Activated CD8-positive, alpha-beta memory T cell treated with anti-CD3 and anti-CD28 coated beads for 1 hour (primary cell): ENCODE measurements around the gene TRAPPC14.

Experiments
- DNase-seq, 2 donors: peaks; one replicate each; pipeline ENCODE4 v3.0.0-alpha.2; 2020; ENCODE audit warnings: low read depth in 1 of 2; ENCODE audit errors: extremely low read depth in 1 of 2

Gene TRAPPC14

DNA sequence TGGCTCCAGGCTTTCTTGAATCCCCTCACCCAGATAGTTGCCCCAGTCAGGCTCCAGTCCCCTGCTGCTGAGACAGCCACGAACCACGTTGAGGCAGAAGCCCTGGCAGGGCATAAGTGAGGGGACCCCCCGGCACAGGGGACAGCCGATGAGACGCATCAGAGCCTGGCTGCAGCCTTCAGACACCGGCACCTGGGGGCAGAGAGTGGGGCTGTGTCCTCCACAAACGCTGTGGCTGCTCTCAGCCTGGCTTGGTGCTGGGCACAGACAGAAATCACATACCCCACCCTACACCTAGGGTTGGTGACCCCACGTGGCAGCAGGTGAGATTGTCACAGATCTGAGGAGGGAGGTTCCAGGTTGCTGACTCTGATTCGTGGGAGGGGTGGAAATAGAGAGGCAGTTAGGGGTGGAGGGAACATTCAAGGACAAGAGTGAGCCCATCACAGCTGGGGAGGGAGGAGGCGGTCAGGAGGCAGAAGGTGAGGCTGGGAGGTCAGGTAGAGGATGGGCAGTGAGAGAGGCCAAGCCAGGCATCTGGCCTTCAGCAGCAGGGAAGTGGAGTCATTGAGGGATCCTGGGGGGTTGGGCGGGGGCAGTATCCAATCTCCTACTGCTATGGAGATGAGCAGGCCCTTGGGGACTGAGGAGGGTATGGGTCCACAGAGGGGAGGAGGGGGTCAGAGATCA is 15.4 kb upstream of the TRAPPC14 start:
- DNase-seq, result no peak

- no peak for DNase-seq
Observed at GRCh38 chr7:100171840-100172239, 13.3 kb upstream of the TRAPPC14 start.

DNA sequence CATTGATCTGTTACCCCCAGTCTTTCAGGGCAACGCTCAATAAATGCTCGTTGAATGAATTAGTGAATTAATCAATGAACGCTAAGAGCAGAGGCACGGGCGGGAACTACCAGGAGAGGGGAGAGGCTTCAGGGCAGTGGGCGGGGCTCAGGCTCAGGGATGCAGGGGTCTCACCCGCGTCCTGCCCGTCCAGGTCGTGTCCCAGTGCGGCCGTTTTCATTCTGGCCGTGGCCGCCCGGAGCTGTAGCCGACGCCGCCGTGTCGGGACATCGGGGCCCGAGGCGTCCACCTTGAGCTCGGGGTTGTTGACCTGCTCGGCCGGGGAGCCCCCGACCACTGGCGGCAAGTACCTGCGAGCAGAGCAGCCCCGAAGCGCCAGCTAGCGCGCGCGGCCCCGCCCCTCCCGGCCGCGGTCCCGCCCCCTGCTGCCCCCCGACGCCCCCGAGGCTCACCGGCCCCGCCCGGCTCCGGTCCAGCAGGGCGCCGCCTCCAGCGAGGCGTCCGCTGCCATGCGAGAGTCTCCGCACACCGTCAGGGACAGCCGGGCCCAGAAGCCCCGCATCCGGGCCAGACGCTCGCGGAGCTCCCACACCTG is 12.7 kb upstream of the TRAPPC14 start:
- DNase-seq, result no peak

- no peak for DNase-seq
Observed at GRCh38 chr7:100170101-100170897, 11.8 kb upstream of the TRAPPC14 start.

DNA sequence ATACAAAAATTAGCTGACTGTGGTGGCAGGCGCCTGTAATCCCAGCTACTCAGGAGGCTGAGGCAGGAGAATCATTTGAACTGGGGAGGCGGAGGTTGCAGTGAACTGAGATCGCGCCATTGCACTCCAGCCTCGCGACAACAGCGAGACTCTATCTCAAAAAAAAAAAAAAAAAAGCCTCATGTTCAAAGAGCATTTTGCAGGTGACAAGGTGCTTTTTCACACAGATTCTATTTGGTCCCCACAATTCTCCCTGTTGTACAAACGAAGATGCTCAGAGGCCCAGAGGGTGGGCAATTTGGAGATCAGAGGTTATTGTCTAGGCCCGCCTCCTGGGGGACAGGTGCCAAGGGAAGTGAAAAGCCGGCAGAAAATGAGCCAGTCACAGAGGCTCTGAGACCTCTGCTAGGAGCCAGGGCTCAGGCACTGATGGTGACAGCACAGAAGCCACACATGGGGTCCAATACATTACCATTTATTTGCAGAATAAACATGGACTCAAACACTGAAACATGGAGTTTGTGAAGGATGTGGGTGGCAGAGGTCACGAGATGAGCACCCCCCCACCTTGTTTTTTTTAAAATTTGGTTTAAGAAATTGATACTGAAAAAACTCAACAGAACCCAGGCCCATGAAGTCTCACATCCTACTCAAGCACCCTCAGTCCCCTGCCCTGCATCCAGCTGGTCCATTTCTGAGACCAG is 10.8 kb upstream of the TRAPPC14 start:
- DNase-seq, result no peak

- no peak for DNase-seq
Observed at GRCh38 chr7:100167912-100168323, 9.4 kb upstream of the TRAPPC14 start.

DNA sequence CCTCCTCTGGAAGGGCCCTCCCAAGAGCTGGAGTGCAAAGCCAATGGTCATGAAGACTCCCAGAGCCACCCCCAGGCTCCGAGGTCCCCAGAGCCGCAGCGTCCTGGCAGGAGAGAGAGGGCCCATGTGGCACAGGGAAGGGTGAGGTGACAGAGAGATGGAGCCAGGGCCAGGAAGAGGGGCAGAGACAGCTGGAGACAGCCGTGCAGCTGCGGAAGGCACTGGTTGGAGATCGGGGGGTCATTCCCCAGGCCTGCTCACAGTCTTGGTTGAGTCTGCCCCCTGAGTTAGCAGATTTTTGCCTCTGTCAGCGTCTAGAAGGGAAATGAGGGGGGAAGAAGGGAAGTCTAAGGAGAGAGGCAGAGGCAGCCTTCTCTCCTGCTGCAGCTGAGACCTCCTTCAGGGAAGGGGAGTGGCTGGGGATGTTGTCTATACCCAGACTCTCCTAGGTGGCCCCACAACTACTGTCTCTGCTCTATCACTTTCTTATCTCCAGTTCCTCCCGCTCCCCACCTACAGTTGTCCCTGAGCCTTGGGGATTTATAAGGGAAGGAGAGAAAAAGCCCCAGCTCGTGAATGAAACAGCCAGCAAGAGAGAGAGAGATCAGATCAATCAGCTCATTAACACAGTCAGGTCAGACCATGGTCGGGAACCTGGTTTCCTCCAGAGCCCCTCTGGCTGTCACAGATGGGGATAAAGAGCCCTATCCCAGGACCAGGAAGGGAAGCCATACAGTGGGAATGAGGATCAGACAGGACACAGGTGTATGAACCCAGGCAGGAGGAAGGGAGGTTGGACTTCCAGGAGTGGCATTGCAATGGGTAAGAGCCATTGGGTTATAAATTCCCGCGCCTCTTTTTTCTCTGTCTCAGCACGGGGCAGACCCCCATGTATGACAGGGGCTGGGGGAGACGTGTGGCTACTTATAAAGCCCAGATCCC is 8.7 kb upstream of the TRAPPC14 start:
- no peak for DNase-seq

DNA sequence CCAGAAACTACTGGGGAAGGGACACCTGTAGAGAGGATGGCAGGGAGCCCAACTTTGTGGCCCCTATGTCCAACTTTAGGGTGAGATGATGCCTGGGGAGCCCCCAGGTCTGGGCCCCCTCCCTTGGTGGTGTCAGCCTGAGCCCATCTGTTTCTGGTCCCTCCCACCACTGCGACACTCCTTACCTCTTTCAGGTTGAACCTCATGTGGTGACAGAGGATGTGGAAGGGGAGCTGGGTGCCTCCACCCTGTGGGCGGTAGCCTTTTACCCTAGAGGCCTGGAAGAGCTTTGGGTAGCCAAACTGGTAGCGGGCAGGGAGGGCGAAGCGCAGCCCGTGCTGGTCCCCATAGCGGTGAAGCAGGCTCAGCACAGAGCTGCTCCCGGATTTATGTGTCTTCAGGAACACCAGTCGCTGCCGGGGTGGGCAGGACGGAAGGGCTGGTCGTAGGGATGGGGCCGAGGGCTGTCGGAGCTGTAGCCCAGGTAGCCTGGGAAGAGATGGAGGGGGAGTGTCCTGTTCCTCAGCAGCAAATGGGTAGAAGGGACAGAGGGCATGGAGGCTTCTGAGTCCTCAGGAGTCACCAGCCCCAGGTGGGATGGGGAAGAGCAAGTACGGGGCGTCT is 7.9 kb upstream of the TRAPPC14 start:
- no peak for DNase-seq

DNA sequence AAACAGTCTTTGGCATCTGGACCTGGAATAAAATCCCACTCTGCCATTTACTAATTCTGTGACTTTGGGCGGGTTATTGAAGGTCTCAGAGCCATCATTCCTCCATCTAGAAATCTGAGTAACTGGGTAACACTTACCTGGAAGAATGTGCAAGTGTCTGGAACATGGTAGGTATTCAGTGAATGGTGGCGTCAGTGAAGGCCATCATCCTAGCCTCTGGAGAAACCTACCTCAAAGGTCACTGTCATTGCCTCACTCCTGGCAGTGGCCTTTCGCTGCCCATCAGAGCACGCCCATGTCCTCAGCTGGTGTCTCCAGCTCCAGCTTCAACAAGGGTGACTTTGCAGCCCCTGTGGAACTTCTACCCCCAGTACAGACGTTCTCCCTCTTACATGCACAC is 5.3 kb upstream of the TRAPPC14 start:
- no peak for DNase-seq

GRCh38 chr7:100163006-100163531 is 4.5 kb upstream of the TRAPPC14 start:
- DNase-seq, result no peak

- DNase-seq, result no peak
Observed at GRCh38 chr7:100160067-100160466, 1.5 kb upstream of the TRAPPC14 start.

DNA sequence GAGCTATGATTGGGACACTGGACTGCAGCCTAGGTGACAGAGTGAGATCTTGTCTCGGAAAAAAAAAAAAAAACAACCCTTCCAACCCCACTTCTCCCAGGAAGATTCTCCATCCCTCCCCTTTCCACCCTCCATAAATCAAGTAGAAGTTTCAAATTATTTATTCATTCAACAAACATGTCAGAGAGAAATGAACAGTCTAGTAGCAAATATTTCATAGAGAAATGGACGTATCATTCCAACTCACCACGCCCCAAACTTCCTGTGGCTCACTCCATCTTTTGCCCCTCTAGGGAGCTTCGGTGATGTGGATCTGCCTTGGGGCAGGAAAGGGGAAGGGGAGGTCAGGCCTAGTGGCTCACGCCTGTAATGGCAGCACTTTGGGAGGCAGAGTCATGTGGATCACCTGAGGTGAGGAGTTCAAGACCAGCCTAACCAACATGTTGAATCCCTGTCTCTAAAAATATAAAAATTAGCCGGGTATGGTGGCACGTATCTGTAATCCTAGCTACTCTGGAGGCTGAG is 638 bp upstream of the TRAPPC14 start:
- no peak for DNase-seq

DNA sequence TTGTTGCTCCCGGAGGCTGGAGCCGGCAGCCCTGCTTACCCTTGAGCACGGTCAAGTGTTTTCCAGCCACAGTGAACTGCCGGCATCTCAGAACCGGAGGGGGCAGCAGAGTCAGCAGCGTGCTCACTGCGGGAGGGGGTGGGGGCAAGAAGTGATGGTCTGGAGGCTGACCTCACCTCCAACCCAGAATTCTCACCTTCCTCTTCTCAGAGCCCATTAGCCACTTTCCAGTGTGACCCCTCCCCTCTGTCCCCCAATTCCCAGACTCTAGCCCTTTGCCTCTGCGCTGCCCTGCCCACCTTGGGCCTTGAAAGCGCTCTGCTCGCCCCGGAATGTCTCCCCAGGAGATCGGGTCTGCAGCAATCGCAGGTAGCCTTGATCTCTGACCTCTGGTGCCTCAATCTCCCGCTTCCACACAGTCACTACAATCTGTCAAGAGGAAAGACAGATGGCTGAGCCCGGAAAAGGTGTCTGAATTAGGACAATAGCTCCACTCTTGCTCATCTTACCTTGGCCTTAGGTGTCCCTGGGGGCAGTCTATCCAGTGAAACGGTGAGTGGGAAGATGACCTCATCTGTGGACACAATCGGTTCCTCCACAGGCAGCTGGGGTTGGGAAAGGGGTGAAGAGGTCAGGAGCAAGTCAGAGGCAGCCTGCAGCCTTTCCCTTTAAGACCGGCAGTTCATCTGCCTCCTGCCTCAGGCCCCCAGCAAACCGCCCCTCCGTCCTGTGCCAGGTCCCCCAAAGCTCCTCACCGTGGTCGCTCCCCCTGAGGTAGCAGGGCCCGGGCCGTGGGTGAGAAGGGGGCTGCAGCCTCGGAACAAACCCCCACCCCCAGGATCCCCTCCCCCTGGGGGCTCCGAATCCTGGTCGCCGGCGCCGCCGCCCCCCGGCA is 942 bp downstream of the TRAPPC14 start:
- no peak for DNase-seq

DNA sequence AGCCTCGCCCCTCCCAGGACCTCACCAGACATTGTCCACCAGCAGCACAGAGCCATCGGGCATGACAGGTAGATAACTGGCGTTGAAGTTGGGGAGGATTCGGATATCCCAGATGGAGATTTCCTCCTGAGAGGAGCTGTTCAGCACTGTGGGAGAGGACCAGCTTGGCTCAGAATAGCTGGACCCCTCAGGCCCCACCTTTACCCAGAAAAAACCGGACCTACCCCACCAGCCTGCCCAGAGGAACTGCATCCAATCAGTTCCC is 1.5 kb downstream of the TRAPPC14 start:
- DNase-seq, result no peak

GRCh38 chr7:100156331-100157068 is 2.0 kb downstream of the TRAPPC14 start:
- no peak for DNase-seq

GRCh38 chr7:100155553-100156317 is 2.8 kb downstream of the TRAPPC14 start:
- no peak for DNase-seq
